Adipose tissue (tissue), 3 donors: ENCODE measurements around the gene FBXW10B. TPM values are rescaled to one million over a fixed set of nuclear protein-coding genes. Genes with fewer than 3 reads are reported as not detected.
"Not testable (repeated sequence)": the region's sequence is repeated elsewhere in the genome, so short reads cannot be mapped to it uniquely, and the experiment has no call there.

Experiments
- H3K27ac ChIP-seq: one replicate; pipeline ENCODE4 v1.5.1; 2013; ENCODE audit warnings: low read depth, low read length
- WGBS, 3 donors: extraction: QIAGEN DNeasy Blood & Tissue Kit; methylation state at CpG; one replicate each; pipeline ENCODE4 v1.1.7; 2013; 5-methylcytosine and 5-hydroxymethylcytosine counted together
- polyA plus RNA-seq, 3 donors: library from polyadenylated mRNA; stranded (reverse); fragments of 200-250 nt; gene quantifications; one replicate each; pipeline ENCODE4 v1.2.3, GENCODE V29; 2013
- donor health status: healthy with polysubstance abuse.
- donor health status: Bipolar disorder and iron deficiency.
- donor health status: healthy.

FBXW10B gene
- polyA plus RNA-seq, 3 donors = 0.49 to 2.2 (median 0.88) TPM

GRCh38 chr17:15645099-15645941 lies 25.8 kb upstream of the FBXW10B start:
- WGBS, 3 donors = 35 to 62% (median 52%) methylated on average over 9 to 10 of the region's 10 CpGs
- not testable (repeated sequence) for H3K27ac ChIP-seq

GRCh38 chr17:15642505-15643251 lies 23.2 kb upstream of the FBXW10B start:
- 78 to 100% (median 100%) methylated on average over 1 to 2 of the region's 12 CpGs for WGBS, 3 donors
- not testable (repeated sequence) for H3K27ac ChIP-seq

- WGBS, 3 donors = 95 to 100% (median 97%) methylated on average over 3 to 4 of the region's 4 CpGs
- not testable (repeated sequence) for H3K27ac ChIP-seq
Observed at GRCh38 chr17:15642014-15642413, 22.5 kb upstream of the FBXW10B start.

GRCh38 chr17:15630930-15631453 lies 11.5 kb upstream of the FBXW10B start:
- H3K27ac ChIP-seq = not testable (repeated sequence)
- 83 to 94% (median 94%) methylated on average over 2 of the region's 2 CpGs for WGBS, 3 donors

- WGBS, 3 donors = 80 to 88% (median 88%) methylated on average over 6 to 7 of the region's 7 CpGs
- H3K27ac ChIP-seq = not testable (repeated sequence)
Observed at GRCh38 chr17:15629991-15630390, 10.5 kb upstream of the FBXW10B start.

DNA sequence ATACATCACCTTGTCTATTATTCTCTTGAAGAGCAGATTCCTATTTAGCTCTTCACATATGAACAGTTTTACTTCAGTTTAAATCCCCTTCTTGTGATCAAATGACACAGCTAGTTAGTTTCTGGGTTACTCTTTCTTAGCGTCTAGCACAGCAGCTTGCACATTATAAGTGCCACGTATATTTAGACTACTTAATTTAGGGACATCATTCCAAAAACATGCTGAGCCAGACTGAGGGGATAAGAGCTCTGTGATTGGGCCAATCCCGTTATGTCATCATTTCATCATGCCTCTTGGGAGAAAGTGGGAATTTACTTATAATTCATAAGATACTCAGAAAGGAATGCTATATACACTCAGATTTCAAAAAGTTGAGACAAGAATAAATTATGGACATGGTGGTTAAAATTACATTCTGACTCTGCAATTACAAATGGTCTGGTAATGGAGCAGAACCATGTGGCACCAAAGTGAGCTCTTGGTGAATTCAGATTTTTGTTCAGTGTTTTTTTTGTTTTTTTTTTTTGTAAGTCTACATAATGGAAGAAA lies 4.2 kb upstream of the FBXW10B start:
- H3K27ac ChIP-seq = not testable (repeated sequence)
- 62 to 79% (median 76%) methylated on average over 3 of the region's 3 CpGs for WGBS, 3 donors

DNA sequence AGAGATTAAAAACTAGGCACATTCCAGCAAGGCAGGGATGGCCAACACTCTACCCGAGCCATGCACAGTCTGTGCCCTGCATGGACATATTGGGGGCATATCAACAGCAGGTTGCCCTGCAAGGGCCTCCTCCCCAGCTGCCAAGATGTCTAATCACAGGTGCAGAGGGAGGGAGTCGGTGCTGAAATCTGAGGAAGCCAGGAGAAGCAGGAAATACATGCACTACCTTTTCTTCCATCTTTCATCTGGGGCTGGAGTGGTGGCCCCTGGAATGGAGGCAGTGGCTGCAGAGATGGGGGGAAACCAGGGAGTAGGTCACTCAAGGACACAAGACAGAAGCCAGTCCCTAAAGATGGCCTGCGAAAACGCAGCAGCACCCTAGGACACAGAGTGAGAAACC lies 3.8 kb upstream of the FBXW10B start:
- WGBS, 3 donors = 82 to 87% (median 87%) methylated on average over 3 of the region's 4 CpGs
- H3K27ac ChIP-seq = not testable (repeated sequence)

DNA sequence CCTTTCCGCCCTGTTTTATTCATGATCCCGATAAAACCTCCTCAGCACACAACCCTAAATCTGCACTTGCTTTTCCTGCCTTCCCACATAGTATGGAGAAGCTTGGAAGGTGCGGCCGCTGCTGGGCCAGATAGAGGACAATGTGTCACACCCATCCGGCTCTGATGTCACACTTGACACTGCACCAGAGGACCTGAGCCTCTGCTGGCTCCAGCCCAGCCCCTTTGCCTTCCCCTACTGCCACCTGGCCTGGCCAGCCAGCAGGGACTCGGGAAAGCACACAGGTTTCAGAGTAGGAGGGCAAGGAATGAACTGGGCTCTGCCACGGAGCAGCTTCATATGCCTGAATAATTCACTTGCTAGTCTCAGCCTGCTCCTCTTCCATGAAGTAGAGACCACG lies 2.6 kb upstream of the FBXW10B start:
- not testable (repeated sequence) for H3K27ac ChIP-seq
- WGBS, 3 donors = 86 to 90% (median 89%) methylated on average over 5 of the region's 8 CpGs

DNA sequence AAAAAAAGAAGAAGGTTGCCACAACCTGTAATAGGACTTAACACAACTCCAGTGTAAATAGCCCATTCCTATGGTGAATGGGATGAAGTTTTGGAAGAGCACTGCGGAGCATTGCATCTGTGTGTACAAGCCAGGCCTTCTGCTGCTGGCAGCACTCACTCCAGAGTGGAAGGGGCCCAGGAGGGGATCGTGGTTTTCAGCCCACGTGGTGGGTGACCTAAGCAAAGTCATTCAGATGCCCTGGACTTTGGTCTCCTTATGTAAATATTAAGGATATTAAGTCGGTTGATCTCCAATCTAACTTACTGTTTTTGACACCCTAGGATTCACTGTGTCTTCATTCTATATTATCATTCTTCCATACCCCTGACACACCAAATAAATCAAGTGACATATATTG lies 2.7 kb downstream of the FBXW10B start:
- 44 to 57% (median 47%) methylated on average over 4 of the region's 4 CpGs for WGBS, 3 donors
- H3K27ac ChIP-seq = not testable (repeated sequence)

DNA sequence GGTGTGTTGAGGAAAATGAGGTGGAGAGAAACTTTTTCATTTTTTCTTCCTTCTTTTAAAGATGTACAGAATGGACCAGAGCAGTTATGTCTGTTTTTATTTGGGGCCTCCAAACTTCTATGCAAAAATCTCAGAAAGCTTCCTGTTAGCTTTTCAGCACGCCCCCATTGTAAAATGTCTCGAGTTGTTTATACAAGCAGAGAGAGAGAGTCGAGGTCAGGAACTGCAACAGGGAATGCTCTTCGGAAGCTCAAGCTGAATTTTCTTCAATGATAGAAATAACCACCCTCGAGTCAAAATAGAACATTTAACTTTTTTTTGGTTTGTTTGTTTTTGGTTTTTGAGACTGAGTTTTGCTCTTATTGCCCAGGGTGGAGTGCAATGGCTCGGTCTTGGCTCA lies 3.7 kb downstream of the FBXW10B start:
- WGBS, 3 donors = 54 to 75% (median 69%) methylated on average over 5 to 6 of the region's 6 CpGs
- not testable (repeated sequence) for H3K27ac ChIP-seq

DNA sequence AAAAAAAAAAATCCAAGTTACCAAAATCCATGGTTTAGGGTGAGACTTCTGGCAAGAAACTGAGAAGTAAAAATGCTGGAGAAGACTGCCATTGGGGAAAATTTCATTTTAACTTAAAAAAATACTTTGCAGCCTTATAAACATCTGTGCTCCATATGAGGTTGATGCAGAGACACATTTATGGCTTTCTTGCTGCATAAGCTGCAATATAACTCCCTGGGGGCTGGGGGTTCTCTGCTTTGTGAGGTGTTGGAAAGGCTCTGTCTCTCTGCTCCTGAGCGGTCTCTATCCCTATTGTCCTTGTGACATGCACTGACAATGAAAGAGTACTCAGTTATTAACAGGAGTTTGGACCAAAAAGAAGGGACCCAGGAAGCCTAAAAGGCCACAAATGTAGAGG lies 6.4 kb downstream of the FBXW10B start:
- not testable (repeated sequence) for H3K27ac ChIP-seq
- 85 to 100% (median 92%) methylated on average over 1 of the region's 1 CpG for WGBS, 3 donors

DNA sequence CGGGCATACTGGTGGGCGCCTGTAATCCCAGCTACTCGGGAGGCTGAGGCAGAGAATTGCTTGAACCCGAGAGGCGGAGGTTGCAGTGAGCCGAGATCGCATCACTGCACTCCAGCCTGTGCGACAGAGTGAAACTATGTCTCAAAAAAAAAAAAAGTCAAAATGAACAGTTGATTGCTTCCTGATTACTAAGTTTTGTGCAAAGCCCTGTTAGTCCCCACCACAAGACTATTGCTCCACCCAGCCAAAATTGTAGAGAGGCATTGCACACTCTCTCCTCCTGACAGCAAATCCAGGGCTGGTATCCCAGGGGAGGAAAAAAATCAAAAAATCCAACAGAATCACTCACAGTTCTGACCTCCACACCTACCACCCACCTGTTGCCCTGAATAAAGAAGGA lies 26.5 kb downstream of the FBXW10B start:
- WGBS, 3 donors = 71 to 92% (median 71%) methylated on average over 8 of the region's 8 CpGs
- not testable (repeated sequence) for H3K27ac ChIP-seq

- not testable (repeated sequence) for H3K27ac ChIP-seq
- 48 to 83% (median 51%) methylated on average over 5 of the region's 5 CpGs for WGBS, 3 donors
Observed at GRCh38 chr17:15591986-15592385, 27.5 kb downstream of the FBXW10B start.

DNA sequence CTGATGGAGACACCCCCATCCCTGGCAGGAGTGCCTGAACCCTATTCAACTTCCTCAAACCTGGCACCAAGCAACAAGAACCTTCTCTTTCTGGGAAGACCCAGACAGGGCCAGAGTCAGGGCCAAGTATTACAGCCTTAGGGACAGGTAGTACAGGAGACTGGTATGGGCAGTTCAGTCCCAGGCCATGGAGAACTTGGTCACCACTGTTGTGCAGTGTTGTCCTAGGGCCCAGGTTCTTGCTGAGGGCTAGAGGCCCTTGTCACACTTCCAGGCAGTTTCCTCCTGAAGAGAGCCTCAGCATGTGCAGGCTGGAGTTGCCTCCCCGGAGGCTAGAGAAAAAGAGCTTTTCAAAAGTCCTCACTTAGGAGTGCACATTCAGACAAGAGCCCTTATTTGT lies 28.7 kb downstream of the FBXW10B start:
- H3K27ac ChIP-seq = not testable (repeated sequence)
- WGBS, 3 donors = 87 to 91% (median 87%) methylated on average over 1 of the region's 1 CpG

- 39 to 76% (median 42%) methylated on average over 12 to 13 of the region's 17 CpGs for WGBS, 3 donors
- H3K27ac ChIP-seq = not testable (repeated sequence)
Observed at GRCh38 chr17:15589544-15590536, 29.7 kb downstream of the FBXW10B start.

GRCh38 chr17:15588017-15588416 lies 31.5 kb downstream of the FBXW10B start:
- not testable (repeated sequence) for H3K27ac ChIP-seq
- 84 to 93% (median 88%) methylated on average over 8 of the region's 8 CpGs for WGBS, 3 donors

DNA sequence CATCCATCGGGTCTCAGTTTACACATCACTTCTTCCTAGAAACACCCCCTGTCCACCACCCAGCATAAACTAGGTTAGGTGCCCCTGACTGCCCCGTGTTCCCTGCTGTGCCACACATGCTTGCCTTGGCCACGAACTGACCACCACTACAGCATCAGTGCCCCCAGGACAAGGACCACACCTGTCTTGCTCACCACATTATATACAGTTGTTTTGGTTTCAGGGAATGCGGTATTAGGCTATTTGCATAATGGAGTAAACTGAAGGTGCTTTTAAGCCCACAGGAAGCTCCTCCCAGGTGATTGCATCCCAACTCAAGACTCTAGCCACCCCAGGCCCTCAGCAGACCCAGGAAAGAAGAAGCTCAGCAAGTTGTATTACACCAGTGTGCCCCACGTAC lies 36.2 kb downstream of the FBXW10B start:
- not testable (repeated sequence) for H3K27ac ChIP-seq
- 68 to 87% (median 69%) methylated on average over 2 to 3 of the region's 5 CpGs for WGBS, 3 donors

- WGBS, 3 donors = 92 to 95% (median 94%) methylated on average over 2 to 3 of the region's 4 CpGs
- not testable (repeated sequence) for H3K27ac ChIP-seq
Observed at GRCh38 chr17:15581462-15581861, 38.0 kb downstream of the FBXW10B start.
